Liver (tissue), 9 donors: ENCODE measurements around the gene VSIG10L. TPM values are rescaled to one million over a fixed set of nuclear protein-coding genes. Genes with fewer than 3 reads are reported as not detected.
A peak's percentile ranks its signal among the peaks of the same experiment; 100 is the strongest.

Experiments
- DNase-seq: peaks from one replicate; pipeline ENCODE4 v3.0.0-alpha.2; 2017; ENCODE audit warnings: low spot score
- H3K27ac ChIP-seq, 2 donors: one replicate each; pipeline ENCODE4 v1.7.0; 2013; ENCODE audit warnings: inconsistent platforms in 2 of 2, low read length in 2 of 2, control low read depth in 1 of 2, low read depth in 1 of 2, mild to moderate bottlenecking in 1 of 2
- H3K27me3 ChIP-seq, 4 donors: one replicate each; pipeline versions ENCODE4 v1.6.1 to v1.7.0; 2013; ENCODE audit warnings: low read length in 3 of 4, inconsistent platforms in 1 of 4, mild to moderate bottlenecking in 1 of 4, moderate library complexity in 1 of 4; ENCODE audit not compliant: control insufficient read depth in 4 of 4, insufficient read depth in 4 of 4
- H3K36me3 ChIP-seq, 4 donors: one replicate each; pipeline versions ENCODE4 v1.6.1 to v1.7.0; 2013; ENCODE audit warnings: low read length in 3 of 4, mild to moderate bottlenecking in 3 of 4, low read depth in 1 of 4, moderate library complexity in 1 of 4; ENCODE audit not compliant: control insufficient read depth in 4 of 4, insufficient read depth in 3 of 4
- H3K4me1 ChIP-seq, 4 donors: one replicate each; pipeline versions ENCODE4 v1.6.1 to v1.7.0; 2013; ENCODE audit warnings: low read length in 3 of 4, mild to moderate bottlenecking in 3 of 4, moderate library complexity in 1 of 4; ENCODE audit not compliant: control insufficient read depth in 4 of 4, insufficient read depth in 4 of 4
- H3K4me3 ChIP-seq, 3 donors: one replicate each; pipeline versions ENCODE4 v1.6.1 to v1.7.0; 2013; ENCODE audit warnings: low read length in 3 of 3, control low read depth in 1 of 3, low read depth in 1 of 3, mild to moderate bottlenecking in 1 of 3
- H3K9ac ChIP-seq, 2 donors: one replicate each; pipeline ENCODE4 v1.7.0; 2013; ENCODE audit warnings: low read length in 2 of 2, mild to moderate bottlenecking in 2 of 2, moderate library complexity in 2 of 2, control low read depth in 1 of 2, low read depth in 1 of 2
- H3K9me3 ChIP-seq, 4 donors: one replicate each; pipeline versions ENCODE4 v1.6.1 to v1.7.0; 2013; ENCODE audit warnings: low read length in 3 of 4; ENCODE audit not compliant: control insufficient read depth in 4 of 4
- ATF3 ChIP-seq: IDR thresholded peaks from 2 replicates; pipeline ENCODE4 v1.6.1; 2016; ENCODE audit warnings: antibody characterized with exemption
- EGR1 ChIP-seq, 2 donors: IDR thresholded peaks; 2 replicates each; pipeline ENCODE4 v1.6.1; 2016 to 2018; ENCODE audit warnings: antibody characterized with exemption in 2 of 2, low read depth in 2 of 2
- FOXA1 ChIP-seq: IDR thresholded peaks from 2 replicates; pipeline ENCODE4 v1.6.1; 2016; ENCODE audit warnings: antibody characterized with exemption
- FOXA2 ChIP-seq: IDR thresholded peaks from 2 replicates; pipeline ENCODE4 v1.6.1; 2016; ENCODE audit warnings: antibody characterized with exemption
- GABPA ChIP-seq, 2 donors: IDR thresholded peaks in 1 of 2; conservative IDR thresholded peaks in 1 of 2; 2 replicates each; pipeline ENCODE4 v1.6.1; 2016; ENCODE audit warnings: antibody characterized with exemption in 2 of 2, mild to moderate bottlenecking in 1 of 2, moderate library complexity in 1 of 2
- HNF4A ChIP-seq, 2 donors: conservative IDR thresholded peaks; 2 replicates each; pipeline ENCODE4 v1.6.1; 2016; ENCODE audit warnings: antibody characterized with exemption in 2 of 2, mild to moderate bottlenecking in 2 of 2
- HNF4G ChIP-seq: IDR thresholded peaks from 2 replicates; pipeline ENCODE4 v1.6.1; 2016; ENCODE audit warnings: antibody characterized with exemption
- JUND ChIP-seq, 2 donors: IDR thresholded peaks; 2 replicates each; pipeline ENCODE4 v1.6.1; 2016; ENCODE audit warnings: antibody characterized with exemption in 2 of 2
- MAX ChIP-seq: IDR thresholded peaks from 2 replicates; pipeline ENCODE4 v1.6.1; 2016; ENCODE audit warnings: antibody characterized with exemption
- NR2F2 ChIP-seq: IDR thresholded peaks from 2 replicates; pipeline ENCODE4 v1.6.1; 2016; ENCODE audit warnings: antibody characterized with exemption
- RAD21 ChIP-seq, 2 donors: IDR thresholded peaks; 2 replicates each; pipeline ENCODE4 v1.6.1; 2016; ENCODE audit warnings: antibody characterized with exemption in 2 of 2, mild to moderate bottlenecking in 2 of 2
- RXRA ChIP-seq, 2 donors: IDR thresholded peaks; 2 replicates each; pipeline ENCODE4 v1.6.1; 2017 to 2018; ENCODE audit warnings: antibody characterized with exemption in 2 of 2, mild to moderate bottlenecking in 1 of 2
- SP1 ChIP-seq: IDR thresholded peaks from 2 replicates; pipeline ENCODE4 v1.6.1; 2018; ENCODE audit warnings: antibody characterized with exemption, mild to moderate bottlenecking
- TAF1 ChIP-seq: conservative IDR thresholded peaks from 2 replicates; pipeline ENCODE4 v1.6.1; 2016; ENCODE audit warnings: antibody characterized with exemption, mild to moderate bottlenecking
- YY1 ChIP-seq: IDR thresholded peaks from 2 replicates; pipeline ENCODE4 v1.6.1; 2016; ENCODE audit warnings: antibody characterized with exemption, mild to moderate bottlenecking
- WGBS: extraction: QIAGEN DNeasy Blood & Tissue Kit; methylation state at CpG from one replicate; pipeline ENCODE4 v1.1.7; 2013; 5-methylcytosine and 5-hydroxymethylcytosine counted together
- polyA plus RNA-seq, 2 donors: library from polyadenylated mRNA; stranded (reverse) in 1 of 2; unstranded in 1 of 2; fragments of 200-250 nt in 1 of 2; fragments of >200 nt in 1 of 2; fragmentation: Nextera tagmentation in 1 of 2; extraction: Ambion mirVana in 1 of 2; gene quantifications; one replicate each; pipeline versions ENCODE4 v1.2.1 to v1.2.3, GENCODE V29; 2013 to 2015
- total RNA-seq, 2 donors: library from RNA; depleted of rRNA; stranded (reverse); fragments of >200 nt; gene quantifications; one replicate each; pipeline ENCODE4 v1.2.3, GENCODE V29; 2014
- TF ChIP-seq, protein P1 (sequence below): IDR thresholded peaks from 2 replicates; pipeline ENCODE4 v1.6.1; 2016; ENCODE audit warnings: antibody characterized with exemption, mild to moderate bottlenecking
- TF ChIP-seq, protein P2 (sequence below): IDR thresholded peaks from 2 replicates; pipeline ENCODE4 v1.6.1; 2016; ENCODE audit warnings: antibody characterized with exemption
- TF ChIP-seq, protein P3 (sequence below): fragments of 150-350 bp; IDR thresholded peaks from 2 replicates; pipeline ENCODE4 v1.5.1; 2017; ENCODE audit warnings: improper control_type of control experiment, low read depth, low read length; ENCODE audit not compliant: missing input control
- donor health status: healthy.
- donor health status: healthy.
- donor health status: healthy.
- donor health status: healthy.
- donor health status: healthy.

VSIG10L gene
- total and polyA plus RNA-seq, 4 donors = 0.60 to 1.8 (median 0.83) TPM

GRCh38 chr19:51296336-51297093 lies 45.4 kb downstream of the VSIG10L start:
- Histone ChIP-seq H3K27me3 (peaks cover 0 to 6% (median 2%) of the 10 kb centered on the region in 4 donors), H3K36me3 (no peaks in the 10 kb centered on the region), H3K4me3 (no peak overlapping the region), H3K4me1 (no peaks in the 10 kb centered on the region), H3K27ac (no peak overlapping the region), H3K9ac (no peak overlapping the region), H3K9me3 (no peaks in the 10 kb centered on the region)
- no peak for DNase-seq
- TF ChIP-seq ATF3 (no peak), RAD21 (IDR thresholded peaks at IDR 0.05) (peak in 1 of 2 donors; percentile 37), TAF1 (no peak), FOXA2 (no peak)
- 45% methylated on average over 9 of the region's 9 CpGs for WGBS

DNA sequence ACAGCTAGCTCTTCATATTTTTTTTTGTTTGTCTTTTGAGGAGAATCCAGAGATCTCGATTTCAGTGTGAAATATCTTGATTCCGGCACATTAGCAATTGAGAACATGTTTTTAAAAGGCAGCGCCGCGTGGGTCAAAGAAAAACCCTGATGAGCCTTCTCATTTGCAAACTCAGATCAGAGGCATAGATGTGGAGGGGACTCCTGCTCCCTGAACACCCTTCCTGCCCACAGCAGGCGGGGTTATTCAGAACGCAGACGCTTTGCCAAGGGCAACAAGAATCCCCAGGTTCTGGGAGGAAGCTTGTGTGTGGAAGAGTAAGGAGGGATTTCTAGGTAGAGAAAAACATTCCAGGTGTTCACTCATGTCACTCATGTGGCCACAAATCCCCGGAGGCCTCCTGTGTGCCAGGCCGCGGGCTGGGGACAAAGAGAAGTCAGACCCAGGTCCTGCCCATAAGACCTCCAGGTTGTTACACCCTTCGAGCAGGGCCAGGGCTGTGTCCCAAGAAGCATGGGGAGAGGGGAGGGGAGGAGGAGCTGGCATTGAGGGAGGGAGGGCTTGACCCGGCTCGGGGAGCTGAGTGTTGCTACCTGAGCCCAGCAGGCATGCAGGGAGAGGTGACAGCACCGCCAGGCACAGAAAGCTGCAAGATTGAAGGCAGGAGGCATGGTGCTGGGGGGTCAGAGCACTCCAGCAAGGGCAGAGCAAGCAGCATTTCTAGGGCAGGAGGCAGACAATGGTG lies 46.4 kb downstream of the VSIG10L start:
- Histone ChIP-seq H3K36me3 (no peaks in the 10 kb centered on the region), H3K4me1 (no peaks in the 10 kb centered on the region), H3K9ac (no peak overlapping the region), H3K27me3 (peaks cover 0 to 5% (median 2%) of the 10 kb centered on the region in 4 donors), H3K27ac (no peak overlapping the region), H3K4me3 (no peak overlapping the region), H3K9me3 (no peaks in the 10 kb centered on the region)
- TF ChIP-seq YY1 = no peak
- TF ChIP-seq ATF3 = no peak
- TF ChIP-seq JUND (IDR thresholded peaks at IDR 0.05) = no peak
- no peak for TF ChIP-seq RXRA (IDR thresholded peaks at IDR 0.05)
- TF ChIP-seq TAF1 = no peak
- no peak for TF ChIP-seq RAD21 (IDR thresholded peaks at IDR 0.05)
- TF ChIP-seq, protein P1, sequence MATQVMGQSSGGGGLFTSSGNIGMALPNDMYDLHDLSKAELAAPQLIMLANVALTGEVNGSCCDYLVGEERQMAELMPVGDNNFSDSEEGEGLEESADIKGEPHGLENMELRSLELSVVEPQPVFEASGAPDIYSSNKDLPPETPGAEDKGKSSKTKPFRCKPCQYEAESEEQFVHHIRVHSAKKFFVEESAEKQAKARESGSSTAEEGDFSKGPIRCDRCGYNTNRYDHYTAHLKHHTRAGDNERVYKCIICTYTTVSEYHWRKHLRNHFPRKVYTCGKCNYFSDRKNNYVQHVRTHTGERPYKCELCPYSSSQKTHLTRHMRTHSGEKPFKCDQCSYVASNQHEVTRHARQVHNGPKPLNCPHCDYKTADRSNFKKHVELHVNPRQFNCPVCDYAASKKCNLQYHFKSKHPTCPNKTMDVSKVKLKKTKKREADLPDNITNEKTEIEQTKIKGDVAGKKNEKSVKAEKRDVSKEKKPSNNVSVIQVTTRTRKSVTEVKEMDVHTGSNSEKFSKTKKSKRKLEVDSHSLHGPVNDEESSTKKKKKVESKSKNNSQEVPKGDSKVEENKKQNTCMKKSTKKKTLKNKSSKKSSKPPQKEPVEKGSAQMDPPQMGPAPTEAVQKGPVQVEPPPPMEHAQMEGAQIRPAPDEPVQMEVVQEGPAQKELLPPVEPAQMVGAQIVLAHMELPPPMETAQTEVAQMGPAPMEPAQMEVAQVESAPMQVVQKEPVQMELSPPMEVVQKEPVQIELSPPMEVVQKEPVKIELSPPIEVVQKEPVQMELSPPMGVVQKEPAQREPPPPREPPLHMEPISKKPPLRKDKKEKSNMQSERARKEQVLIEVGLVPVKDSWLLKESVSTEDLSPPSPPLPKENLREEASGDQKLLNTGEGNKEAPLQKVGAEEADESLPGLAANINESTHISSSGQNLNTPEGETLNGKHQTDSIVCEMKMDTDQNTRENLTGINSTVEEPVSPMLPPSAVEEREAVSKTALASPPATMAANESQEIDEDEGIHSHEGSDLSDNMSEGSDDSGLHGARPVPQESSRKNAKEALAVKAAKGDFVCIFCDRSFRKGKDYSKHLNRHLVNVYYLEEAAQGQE = no peak
- TF ChIP-seq, protein P2, sequence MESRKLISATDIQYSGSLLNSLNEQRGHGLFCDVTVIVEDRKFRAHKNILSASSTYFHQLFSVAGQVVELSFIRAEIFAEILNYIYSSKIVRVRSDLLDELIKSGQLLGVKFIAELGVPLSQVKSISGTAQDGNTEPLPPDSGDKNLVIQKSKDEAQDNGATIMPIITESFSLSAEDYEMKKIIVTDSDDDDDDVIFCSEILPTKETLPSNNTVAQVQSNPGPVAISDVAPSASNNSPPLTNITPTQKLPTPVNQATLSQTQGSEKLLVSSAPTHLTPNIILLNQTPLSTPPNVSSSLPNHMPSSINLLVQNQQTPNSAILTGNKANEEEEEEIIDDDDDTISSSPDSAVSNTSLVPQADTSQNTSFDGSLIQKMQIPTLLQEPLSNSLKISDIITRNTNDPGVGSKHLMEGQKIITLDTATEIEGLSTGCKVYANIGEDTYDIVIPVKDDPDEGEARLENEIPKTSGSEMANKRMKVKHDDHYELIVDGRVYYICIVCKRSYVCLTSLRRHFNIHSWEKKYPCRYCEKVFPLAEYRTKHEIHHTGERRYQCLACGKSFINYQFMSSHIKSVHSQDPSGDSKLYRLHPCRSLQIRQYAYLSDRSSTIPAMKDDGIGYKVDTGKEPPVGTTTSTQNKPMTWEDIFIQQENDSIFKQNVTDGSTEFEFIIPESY = no peak
- TF ChIP-seq FOXA1 = no peak
- TF ChIP-seq SP1 = no peak
- no peak for TF ChIP-seq HNF4G
- no peak for TF ChIP-seq MAX
- TF ChIP-seq NR2F2 = no peak
- no peak for TF ChIP-seq EGR1 (IDR thresholded peaks at IDR 0.05; ENCODE audit: low read depth in 2 of 2)
- no peak for TF ChIP-seq FOXA2
- TF ChIP-seq HNF4A (conservative IDR thresholded peaks at IDR 0.05) = no peak
- no peak for TF ChIP-seq GABPA (IDR thresholded peaks at IDR 0.05 in 1 of 2, conservative IDR thresholded peaks at IDR 0.05 in 1 of 2)
- TF ChIP-seq, protein P3, sequence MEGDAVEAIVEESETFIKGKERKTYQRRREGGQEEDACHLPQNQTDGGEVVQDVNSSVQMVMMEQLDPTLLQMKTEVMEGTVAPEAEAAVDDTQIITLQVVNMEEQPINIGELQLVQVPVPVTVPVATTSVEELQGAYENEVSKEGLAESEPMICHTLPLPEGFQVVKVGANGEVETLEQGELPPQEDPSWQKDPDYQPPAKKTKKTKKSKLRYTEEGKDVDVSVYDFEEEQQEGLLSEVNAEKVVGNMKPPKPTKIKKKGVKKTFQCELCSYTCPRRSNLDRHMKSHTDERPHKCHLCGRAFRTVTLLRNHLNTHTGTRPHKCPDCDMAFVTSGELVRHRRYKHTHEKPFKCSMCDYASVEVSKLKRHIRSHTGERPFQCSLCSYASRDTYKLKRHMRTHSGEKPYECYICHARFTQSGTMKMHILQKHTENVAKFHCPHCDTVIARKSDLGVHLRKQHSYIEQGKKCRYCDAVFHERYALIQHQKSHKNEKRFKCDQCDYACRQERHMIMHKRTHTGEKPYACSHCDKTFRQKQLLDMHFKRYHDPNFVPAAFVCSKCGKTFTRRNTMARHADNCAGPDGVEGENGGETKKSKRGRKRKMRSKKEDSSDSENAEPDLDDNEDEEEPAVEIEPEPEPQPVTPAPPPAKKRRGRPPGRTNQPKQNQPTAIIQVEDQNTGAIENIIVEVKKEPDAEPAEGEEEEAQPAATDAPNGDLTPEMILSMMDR = no peak
- WGBS = 42% methylated on average over 15 of the region's 15 CpGs
- no peak for DNase-seq
